HG02610 (cell line): ENCODE results near the gene TCEAL5.
"Not testable (repeated sequence)": the region's sequence is repeated elsewhere in the genome, so short reads cannot be mapped to it uniquely, and the experiment has no call there.

ENCODE experiments used
- ATAC-seq: cut with Tn5 transposase; IDR thresholded peaks from one replicate; pipeline ENCODE4 v1.9.1; 2021; ENCODE audit warnings: mild to moderate bottlenecking, moderate library complexity; ENCODE audit not compliant: unreplicated experiment

The TCEAL5 gene, protein sequence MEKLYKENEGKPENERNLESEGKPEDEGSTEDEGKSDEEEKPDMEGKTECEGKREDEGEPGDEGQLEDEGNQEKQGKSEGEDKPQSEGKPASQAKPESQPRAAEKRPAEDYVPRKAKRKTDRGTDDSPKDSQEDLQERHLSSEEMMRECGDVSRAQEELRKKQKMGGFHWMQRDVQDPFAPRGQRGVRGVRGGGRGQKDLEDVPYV

DNA sequence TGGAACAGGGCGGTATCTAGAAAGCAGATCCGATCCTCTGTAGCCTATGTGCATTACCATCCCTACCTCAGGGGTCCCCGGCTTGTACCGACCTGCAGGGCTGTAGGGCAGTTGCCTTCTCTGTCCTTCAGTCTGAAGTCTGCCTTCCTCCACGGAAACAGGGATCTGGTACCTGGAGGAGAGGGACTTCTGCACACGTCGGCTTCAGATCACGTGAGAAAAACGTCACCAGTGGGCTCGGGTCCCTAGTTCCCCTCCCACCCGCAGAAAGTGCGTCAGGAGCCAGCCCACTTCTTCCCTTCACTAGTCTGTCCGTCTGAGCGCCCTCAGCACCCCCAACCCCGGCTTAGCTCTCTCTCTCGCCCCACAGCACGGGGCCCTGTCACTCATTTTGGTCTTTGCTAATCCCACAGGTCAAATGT, at the start of gene TCEAL5:
TCEAL5 (minus strand) TSS at position 170 of the 422 bp plus-strand sequence. CDS start 2,187 bp downstream, outside the sequence.
- no peak for ATAC-seq

GRCh38 chrX:103311399-103311780, 34.8 kb upstream of the TCEAL5 start:
- ATAC-seq: no peak

DNA sequence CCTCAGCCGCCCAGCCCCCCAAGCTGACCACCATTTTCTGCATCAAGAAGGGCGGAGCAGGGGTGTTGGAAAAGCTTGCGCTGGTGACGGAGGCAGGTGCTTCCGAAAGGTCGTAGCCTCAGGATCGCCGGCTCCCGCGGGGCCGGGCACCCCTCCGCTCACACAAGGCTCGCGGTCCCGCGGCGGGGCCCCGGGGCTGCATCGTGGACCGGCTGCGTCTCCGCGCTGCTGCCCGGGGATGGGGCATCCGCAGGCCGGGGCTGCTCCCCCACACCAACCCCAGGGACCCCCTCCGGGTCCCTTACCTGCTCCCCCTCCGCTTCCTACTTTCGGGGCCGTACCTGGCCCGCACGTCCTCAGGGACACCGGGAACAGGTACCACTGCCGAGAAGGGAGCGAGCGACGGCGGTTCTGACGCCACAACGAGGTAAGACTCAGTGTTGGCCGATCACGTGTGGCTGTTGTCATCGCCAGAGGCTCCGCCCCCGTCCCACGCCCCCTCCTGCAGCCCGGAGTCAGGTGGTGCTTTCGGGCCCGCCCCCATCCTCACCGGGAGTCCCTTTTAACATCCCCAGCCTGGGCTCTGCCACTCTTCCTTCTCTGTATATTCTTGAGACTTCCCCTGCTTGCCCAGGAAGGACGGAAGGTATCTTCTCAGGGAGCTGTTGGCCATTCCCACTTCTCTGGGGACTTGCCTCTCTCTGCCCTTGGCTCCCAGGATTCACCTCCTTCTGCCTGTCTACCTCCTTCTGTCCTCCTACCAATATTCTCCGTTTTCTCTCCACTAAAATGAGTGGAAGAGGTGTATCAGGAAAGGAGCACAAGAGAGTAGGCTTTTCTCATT, 34.2 kb upstream of the TCEAL5 start, which contains the start of gene BEX2:
BEX2 (minus strand) TSS at position 436 of the 844 bp plus-strand sequence. CDS start 1,014 bp downstream, outside the sequence.
- peak; percentile 98 for ATAC-seq

DNA sequence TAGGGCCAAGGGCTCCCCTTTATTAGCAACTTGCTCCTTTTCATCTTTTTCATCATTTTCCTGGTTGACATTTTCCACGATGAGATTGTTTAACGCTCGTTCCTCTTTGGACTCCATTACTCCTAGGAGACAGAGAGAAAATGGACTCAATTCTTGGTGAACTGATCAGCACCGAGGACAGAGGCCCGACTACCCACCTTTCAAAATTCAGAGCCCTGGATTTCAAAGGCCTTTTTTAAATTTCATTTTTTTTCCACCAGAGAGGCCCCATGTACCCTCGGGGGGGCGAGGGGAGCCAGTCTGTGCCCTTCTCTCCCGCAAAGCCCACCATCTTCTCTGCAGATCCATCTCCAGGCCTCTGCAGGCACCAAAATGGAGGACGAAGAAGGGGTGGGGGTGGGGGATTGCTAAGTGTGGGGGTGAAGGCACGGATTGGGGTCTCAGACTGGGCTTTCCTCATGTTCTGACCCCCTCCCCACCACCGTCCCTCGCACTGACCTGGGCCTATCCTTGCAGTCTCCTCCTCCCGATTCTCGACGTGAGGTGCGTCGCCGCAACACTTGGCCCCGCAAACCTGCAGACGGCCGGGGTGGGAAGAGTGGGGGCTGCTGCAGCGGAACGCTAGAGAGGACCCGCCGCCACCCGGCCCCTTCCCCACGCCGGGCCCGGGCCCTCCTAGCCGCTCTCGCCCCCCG, 33.5 kb upstream of the TCEAL5 start:
- no peak for ATAC-seq

GRCh38 chrX:103305666-103306065, 29.1 kb upstream of the TCEAL5 start:
- ATAC-seq: not testable (repeated sequence)

DNA sequence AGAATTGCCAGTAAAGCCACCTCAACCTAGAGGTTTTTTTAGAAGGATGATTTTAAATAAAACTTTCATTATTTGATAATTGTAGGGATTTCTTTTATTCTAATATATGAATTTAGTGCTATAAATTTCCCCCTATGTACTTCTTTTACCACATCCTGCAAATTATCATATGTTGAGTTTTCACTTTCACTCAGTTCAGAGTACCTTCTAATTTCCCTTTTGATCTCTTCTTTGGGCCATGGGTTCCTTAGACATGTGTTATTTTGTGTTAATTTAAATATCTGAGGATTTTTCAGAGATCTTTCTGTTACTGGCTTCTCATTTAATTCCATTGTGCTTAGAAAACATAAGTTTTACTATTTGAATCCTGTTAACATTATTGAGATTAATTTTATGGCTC, 28.2 kb upstream of the TCEAL5 start:
- peak; percentile 63 for ATAC-seq

DNA sequence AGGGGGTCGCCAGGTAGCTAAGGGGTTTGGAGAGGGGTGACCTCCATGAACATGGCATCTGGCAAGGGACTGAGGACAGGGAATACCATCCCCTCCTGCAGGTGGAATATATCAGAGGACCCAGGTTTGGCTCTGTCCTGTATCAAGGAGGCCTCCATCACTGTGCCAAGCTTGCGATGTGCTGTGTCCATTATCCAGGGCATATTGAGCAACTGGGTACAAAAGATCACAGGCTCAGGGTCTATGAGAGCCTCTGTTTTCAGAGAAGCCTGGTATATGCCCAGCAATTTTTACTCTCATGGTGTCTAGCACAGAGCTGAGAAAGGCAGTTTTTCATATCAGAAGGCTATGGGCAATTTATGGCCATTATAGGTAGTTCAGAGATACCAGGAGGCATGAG, 16.6 kb upstream of the TCEAL5 start:
- no peak for ATAC-seq

DNA sequence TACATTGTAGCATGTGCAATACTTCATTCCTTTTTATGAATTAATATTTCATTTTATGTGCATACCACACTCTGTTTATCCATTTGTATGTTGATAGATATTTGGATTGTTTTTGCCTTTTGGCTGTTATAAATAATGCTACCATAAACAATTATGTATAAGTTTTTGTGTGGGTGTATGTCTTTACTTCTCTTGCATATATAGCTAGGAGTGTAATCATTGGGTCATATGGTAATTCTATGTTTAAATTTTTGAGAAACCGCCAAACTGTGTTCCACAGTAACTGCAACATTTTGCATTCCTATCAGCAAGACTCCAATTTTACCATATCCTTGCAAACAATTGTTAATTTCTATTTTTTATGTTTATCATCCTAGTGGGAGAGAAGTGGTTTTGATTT, 3.1 kb upstream of the TCEAL5 start:
- no peak for ATAC-seq

DNA sequence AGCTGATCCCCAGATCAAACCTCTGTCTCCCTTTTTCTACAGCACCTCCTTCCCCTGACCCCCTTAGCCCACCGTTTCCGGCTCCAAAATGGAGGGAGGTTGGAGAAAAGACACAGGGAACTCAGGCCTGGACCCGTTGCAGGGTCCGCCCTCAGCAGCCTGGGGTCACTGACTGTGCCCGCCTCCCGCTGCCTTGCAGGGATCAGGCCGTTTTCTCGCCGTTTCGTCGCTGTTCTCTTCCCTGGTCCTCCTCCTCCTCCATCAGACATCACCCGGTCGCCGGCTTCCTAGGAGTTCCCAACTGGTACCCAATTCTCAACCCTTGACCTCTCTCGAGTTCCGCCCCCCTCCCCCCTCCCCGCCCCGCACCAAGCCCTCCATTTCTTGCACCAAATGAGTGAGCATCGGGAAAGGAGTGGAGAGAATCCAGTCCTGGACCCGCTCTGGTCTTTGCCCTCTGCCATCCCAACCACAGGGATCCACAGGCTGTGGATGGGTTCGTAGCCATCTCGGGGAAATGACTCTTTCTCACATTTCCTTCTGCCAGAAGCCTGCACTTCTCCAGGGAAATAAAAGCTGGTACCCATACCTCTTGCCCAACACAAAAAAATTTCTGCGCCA, 493 bp downstream of the TCEAL5 start:
- ATAC-seq: no peak

DNA sequence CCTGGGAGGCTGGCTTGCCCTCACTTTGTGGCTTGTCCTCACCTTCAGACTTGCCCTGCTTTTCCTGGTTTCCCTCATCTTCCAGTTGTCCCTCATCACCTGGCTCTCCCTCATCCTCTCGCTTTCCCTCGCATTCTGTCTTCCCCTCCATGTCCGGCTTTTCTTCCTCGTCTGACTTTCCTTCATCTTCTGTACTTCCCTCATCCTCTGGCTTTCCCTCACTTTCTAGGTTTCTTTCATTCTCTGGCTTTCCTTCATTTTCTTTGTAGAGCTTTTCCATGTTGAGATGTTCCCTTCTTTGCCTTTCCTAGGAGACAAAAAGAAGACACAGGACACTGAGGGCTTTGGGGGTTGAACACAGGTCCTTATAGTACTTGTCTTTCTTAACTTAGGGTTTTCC, 2.3 kb downstream of the TCEAL5 start:
- ATAC-seq: no peak

DNA sequence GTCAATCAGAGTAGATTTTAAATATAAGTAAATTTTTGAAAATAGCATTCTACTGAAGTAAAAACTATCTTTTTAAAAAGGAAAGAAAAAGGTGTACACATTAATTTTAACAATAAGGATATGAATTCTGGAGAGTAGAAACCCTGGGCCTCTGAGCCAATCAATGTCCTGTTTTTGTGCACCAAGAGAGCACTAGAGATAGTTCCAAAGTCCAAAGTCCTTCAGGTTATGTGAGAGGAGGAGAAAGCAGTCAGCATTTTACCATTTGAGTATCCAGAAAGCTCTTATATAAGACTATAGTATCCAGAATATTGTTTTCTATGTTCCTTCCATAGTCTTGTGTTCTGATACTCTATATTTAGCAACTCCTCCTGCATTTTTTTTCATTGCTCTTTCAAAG, 18.3 kb downstream of the TCEAL5 start:
- ATAC-seq: no peak

DNA sequence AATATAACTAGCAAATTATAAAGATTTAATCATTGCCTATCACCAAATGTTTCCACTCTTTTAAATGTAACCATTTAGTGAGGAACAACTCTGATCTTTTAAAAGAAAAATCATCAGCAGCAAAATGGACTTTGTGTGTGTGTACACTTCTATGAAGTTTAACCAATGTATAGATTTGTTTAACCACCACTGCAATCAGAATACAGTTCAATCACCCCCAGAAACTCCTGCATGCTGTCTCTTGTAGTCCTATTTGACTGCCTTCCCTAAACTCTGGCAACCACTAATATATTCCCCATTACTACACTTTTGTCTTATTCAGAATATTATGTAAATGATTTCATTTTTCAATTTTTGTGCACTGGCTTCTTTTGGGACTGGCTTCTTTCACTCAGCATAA, 19.9 kb downstream of the TCEAL5 start:
- ATAC-seq: no peak

DNA sequence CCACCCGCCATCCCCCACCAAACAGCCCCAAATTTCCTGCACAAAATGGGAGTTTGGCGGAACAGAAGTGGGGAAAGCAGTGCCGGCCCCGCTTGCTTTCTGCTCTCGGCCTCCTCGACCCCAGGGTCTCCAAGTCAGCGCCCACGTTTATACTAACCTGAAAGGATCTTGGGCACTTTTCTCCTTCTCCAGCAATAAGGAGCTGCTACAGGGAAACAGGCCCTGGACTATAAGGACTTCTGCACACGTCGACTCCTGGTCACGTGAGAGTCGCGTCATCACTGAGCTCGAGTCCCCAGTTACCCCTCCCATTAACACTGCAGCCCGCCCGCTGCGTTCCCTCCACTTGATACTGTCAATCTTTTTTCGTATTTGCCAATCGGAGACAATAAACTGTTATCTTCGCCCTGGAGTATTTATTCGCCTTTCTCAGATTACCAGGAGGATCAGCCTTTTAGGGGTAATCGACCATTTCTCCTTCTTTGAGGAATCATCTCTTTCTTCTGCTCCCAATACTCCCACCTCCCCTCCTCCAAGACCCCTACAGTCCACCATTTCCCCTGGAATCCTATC, 21.5 kb downstream of the TCEAL5 start, which contains the start of gene TCEAL8:
TCEAL8 (minus strand) TSS at position 235 of the 573 bp plus-strand sequence. CDS start 1,176 bp downstream, outside the sequence.
- peak; percentile 98 for ATAC-seq

- ATAC-seq: peak; percentile 69
Measured at GRCh38 chrX:103254171-103254824, 22.3 kb downstream of the TCEAL5 start.

- no peak for ATAC-seq
Measured at GRCh38 chrX:103253608-103254007, 22.9 kb downstream of the TCEAL5 start.

- no peak for ATAC-seq
Measured at GRCh38 chrX:103250977-103251376, 25.6 kb downstream of the TCEAL5 start.

GRCh38 chrX:103249805-103250204, 26.7 kb downstream of the TCEAL5 start:
- ATAC-seq: no peak

- no peak for ATAC-seq
Measured at GRCh38 chrX:103248553-103248952, 28.0 kb downstream of the TCEAL5 start.

DNA sequence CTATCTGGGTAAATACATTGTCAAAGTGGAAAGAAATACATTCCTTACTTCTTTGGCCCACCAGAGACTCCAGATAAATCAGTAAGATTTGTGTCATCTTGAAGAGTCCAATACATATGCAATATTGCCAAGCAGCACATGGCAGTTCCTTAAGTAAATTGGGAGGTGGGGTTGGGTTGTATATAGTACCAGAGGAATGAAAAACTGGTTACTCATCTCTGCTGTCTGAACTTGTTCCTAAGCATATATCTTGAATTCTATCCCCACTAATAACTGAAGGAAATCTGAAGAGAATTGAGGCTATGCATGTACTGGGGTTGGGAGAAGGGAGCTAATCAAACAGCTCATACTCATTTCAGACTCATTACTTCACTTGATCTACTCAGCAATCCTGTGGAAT, 36.4 kb downstream of the TCEAL5 start:
- no peak for ATAC-seq

GRCh38 chrX:103236296-103236695, 40.3 kb downstream of the TCEAL5 start:
- ATAC-seq: no peak
